AG20443 (cell line): ENCODE results near the gene GALNT3.

ENCODE experiments used
- DNase-seq: peaks from one replicate; pipeline ENCODE4 v3.0.0; 2012; ENCODE audit warnings: low spot score, mixed read lengths

Gene GALNT3

DNA sequence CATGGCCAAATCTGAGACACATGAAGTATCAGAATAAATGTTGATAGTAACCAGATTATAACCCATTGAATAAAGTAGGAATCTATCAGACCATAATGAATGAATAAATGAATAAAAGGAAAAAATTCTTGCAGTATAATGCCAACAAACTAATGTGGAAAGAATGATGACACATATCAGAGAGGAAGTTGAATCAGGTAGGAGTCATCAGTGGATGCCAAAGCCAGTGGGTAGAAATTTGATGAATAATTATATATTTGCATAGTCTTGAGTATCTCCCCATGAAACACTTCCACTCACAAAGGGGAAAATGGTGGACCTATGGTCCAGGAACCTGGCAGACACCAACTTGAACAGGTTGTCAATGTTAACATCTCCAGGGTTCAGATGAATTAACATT is 68.6 kb downstream of the GALNT3 start:
- peak; percentile 44 for DNase-seq

DNA sequence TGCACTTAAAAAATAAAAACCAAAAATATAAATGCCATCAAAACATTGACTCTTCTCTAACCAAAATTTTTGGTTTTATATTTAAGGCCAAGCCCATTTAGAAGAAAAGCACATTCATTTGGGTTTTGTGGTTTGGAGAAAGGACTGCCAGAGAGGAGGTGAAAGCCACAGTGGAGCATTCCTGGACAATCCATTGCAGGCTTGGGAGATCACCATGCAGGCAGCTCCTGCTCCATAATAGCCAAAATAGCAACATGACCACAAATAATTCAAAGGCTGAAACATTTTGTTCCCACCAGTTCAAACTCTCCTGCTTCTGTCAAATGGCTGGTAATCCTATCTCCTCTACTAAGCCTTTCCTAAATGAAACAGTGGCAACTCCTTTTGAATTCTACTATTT is 73.5 kb downstream of the GALNT3 start:
- DNase-seq = peak; percentile 82

DNA sequence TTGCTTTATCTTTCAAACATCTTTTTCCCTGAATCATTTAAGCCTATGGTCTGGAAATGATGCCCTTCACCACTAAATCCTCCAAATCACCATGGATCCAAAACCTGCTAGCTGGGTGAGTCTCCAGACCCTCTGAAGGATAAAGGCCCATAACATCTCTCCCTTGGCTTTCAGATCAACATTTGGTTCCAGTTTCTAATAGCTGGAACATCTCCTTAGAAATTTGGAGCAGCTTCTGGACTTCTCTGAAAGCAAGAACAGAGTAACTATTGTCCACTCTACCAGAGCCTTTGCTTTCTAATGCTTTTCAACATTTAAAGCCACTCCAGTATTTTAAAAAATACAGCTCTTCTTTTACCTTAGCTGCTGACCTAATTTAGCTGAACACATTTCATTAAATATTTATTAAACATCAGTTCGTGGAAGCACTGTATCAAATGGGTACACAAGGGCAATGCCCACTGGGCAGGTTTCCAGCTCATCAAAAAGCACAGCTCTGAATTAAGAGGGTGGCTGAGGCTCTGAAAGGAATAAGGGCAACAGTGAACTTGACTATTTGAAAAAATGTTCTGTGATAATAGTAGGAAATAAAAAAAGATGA is 75.3 kb downstream of the GALNT3 start:
- no peak for DNase-seq

DNA sequence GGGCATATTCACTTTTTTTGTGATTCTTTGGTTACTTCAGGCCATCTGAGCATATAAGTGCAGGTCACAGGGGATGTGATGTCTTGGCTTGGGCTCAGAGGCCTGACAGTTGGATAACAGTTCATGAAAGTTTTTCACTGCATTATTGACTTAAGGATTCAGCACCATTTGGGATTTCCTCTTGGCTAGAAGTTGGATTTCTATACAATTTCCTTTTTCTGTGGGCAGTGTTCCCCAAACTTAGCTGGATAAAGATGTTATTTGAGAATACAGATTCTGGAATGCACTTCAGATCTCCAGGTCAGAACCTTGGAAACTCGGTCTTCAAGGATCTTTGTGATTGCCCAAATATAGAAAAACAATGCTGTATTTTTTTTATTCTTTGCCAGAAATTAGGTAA is 78.0 kb downstream of the GALNT3 start:
- DNase-seq = no peak

DNA sequence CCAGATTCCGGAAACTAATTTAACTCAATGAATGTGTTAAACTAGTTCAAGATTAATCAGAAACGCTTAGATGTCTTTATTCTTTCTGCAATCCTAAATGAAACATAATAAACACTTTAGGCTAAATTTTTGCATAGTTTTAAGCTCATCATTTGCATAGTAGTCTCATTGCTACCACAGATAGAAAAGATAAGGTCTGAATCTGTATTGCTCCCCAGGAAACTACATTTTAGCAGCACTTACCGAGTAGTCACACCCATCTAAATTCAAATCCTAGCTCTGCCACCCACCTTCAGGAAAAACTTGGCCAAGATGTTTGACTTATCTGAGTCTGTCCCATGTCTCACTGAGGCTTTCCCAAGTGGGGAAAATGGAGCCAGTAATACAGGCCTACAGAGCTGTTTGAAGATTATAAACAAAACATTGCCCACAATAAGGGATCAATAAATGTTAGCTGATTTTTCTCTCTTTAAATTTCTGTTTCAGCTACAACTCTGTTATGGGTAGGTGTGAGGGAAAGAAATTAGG is 87.0 kb downstream of the GALNT3 start:
- no peak for DNase-seq

DNA sequence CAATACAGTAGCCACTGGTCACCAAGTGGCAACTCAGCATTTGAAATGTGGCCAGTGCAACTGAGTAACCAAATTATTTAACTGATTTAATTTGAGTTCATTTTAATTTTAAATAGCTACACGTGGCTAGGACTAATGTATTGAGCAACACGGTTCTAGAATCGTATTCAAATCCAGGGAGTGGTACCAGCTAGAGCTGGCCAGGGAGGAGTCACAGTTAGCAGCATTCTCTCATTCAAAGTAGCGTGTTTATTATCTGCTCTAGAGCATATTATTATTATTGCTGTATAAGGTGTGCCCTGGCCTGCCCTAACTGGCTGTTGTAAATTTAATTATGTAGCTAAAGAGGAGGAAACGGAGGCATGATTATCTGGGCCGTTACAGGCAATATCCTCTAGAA is 92.9 kb downstream of the GALNT3 start:
- DNase-seq = no peak

DNA sequence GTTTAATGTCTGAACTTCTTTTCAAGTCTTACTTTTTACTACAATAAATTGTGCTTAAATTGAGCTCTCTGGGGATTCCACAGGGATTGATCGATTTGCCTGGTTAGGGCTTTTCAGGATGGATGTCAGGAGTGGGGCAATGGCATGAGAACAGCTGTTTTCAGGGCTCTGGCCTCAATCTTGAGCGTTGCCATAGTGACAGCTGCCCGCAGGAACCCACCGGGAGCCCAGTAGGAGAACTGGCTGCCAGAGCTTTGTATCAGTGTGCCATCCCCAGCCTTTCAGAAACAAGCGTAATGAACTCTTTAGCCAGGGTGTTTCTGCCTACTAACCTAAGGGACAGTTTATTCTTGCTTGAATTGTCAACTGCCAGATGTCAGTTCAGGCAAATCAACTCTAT is 93.5 kb downstream of the GALNT3 start:
- DNase-seq = no peak

DNA sequence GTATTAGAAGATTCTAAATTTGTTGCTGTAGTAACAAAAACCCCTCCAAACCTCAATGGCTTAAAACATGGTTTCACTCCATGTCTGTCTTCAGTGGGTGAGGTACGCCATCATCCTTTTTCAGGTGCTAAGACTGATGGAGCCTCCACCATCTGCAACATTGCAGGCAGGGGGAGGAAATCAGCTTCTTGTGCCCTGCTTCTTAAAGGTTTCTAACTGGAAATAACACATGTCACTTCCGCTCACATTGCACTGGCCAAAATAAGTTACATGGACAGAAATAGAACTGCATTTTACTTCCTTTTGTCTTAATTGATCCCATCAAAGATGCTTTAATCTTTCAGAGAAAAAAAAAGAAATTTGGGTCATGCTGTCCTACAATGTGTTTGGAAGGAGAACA is 94.1 kb downstream of the GALNT3 start:
- no peak for DNase-seq

DNA sequence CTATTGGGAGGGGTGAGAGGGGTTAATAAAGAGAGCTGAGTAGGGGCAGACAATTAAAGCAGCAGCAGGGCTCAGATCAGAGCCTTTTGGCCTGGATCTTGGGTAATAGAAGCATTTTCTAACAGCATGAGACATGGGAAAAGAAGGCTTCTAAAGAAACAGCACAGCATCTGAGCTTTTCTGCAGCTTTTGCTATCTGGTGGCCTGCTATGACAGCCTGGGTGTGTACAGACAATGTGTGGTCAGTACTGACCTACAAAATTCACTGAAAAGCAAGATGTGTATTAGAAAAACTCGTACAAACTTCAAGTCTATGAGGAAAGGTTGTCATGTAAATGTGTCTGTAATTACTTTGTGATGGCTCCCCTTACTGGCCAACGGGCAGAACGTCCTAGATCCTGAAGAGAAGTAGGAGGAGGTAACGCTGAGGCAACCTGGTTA is 95.6 kb downstream of the GALNT3 start:
- peak; percentile 49 for DNase-seq

DNA sequence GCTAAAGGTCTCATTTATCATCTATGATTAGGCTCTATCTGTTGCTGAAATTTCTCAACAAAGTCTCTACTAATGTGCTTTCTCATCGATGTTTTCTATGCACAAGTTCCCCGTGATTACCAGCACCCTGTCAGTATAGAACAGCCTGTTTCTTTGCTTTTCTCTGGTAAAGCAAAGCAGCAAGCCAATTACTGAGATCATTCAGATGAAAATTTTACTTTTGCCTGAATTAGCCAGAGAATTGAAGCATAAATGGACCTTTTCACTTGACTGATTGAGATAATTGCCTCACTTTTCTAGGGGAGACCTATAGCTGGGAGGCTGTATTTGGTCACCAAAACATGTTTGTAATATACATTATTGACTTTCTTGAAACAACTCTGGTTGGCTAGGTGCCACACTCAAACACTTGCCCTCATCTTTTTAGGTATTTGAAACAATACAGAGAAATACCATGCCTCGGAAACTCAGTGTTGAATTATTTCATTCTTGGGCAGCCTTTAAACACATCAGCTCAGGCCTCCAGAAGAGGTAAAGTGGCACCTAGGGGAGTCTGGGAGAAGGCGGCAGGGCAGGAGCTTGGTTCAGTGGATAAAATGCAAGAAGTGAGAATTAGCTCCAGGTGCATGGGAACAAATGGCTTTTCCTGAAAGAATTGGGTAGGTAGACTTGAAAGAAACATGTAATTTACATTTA is 96.2 kb downstream of the GALNT3 start:
- DNase-seq = no peak
